SK-MEL-5 (cell line): ENCODE measurements around the gene LIFR. TPM values are rescaled to one million over a fixed set of nuclear protein-coding genes. Genes with fewer than 3 reads are reported as not detected.
A peak's percentile ranks its signal among the peaks of the same experiment; 100 is the strongest.
"Not testable (repeated sequence)": the region's sequence is repeated elsewhere in the genome, so short reads cannot be mapped to it uniquely, and the experiment has no call there.

ENCODE experiments used
- DNase-seq: peaks from one replicate; pipeline ENCODE4 v3.0.0-alpha.2; 2016; ENCODE audit warnings: low read depth, low spot score
- in situ Hi-C: cut with HindIII; loops from 2 replicates; pipeline ENCODE4 v1.10.0; 2016; ENCODE audit warnings: low sequenced_read_pairs, high pct_unique_total_duplicates, low pct_unique_long_range_greater_than_20kb
- total RNA-seq: library from RNA; depleted of rRNA; stranded (reverse); fragments of >200 nt; shearing (Covaris generic); gene quantifications from 2 replicates; pipeline ENCODE4 v1.2.3, GENCODE V29; 2014

Gene LIFR
- total RNA-seq, 1 experiment from 2014 or later: 7.5 TPM

- in situ Hi-C loops: loop anchor here (25.0 kb wide), 1 partner anchor 99 kb away; no protein-coding TSS in a partner anchor
Measured at GRCh38 chr5:38535845-38536244, 20.6 kb downstream of the LIFR start.

DNA sequence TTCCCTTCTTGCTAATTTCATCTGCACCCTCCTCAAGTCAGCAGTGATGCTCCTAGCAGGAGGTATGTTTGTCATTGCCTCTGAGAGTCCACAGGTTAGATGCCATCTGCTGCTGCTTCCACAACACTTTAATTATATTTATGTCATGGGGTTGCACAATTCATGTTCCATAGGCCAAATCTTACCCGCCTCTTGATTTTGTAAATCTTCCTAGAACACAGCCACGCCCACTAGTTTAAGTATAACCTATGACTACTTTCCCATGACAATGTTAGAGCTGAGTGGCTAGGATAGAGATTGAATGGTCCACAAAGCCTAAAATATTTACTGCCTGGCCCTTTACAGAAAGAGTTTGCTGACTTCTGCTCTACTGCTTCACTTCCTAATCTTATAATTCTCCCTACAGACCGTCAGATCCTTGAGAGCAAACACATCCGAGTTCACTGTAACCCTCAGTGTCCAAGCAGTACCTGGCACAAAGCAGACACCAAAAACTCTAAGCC, 21.1 kb downstream of the LIFR start:
- in situ Hi-C loops: loop anchor here (25.0 kb wide), 1 partner anchor 98 kb away; no protein-coding TSS in a partner anchor
- DNase-seq: no peak

More at GRCh38 chr5:38535845-38536244, 20.6 kb downstream of the LIFR start:
- no peak for DNase-seq

DNA sequence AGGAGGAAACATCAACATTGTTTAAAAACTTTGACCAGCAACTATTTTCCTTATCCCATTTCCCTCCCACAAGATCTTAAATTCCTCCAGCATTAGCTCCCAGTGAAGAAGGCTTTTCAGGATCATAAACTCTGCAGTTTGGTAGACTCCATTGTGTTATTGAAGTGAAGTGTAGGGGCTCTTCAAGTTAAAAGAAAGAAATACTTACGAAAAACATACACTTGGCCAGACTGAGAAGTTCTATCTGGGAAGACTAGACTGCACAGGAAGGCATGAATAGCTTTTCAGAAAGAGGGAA, 22.3 kb downstream of the LIFR start:
- in situ Hi-C loops: loop anchor here (25.0 kb wide), 1 partner anchor 97 kb away; no protein-coding TSS in a partner anchor
- no peak for DNase-seq

DNA sequence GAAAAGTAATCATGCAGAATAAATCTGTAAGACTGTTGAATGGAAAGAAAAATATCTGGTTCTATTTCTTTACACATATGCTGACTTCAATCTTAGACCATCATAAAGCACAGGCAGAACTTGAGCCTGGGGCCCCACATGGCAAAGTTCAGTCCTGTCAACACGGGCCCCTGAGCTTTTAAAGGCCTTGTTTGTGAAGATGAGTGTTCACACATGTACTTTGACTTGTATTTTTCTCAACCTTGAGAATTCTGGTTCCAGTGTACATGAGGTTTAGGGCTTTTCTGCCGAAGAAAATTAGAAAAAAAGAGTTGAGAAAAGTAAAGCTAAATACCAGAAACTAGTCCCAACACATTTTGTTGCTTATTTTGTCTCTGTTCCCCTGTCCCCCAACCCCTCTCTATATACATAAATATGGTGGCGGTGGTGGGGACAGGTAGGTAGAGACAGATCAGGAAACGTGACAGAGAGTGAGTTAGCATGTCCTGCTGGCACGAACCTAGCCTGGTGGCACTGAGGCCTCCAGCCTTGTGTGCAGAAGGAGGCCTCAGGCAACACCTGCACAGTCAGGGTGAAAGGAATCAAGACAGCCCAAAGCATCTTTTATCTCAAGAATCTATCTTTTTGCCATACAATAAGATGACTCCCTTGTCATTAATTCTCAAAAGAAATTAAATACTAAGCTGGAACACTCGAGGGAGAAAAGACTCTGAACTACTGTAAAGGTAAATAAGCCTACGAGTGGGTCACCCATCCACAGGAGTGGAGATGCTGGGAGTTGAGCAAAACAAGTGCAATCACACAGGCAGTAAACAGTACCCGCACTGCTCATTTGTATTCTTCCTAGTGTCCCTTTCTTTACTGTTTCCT, 22.9 kb downstream of the LIFR start:
- DNase-seq: no peak
- in situ Hi-C loops: loop anchor here (25.0 kb wide), 1 partner anchor 96 kb away; no protein-coding TSS in a partner anchor

GRCh38 chr5:38532165-38532669, 24.2 kb downstream of the LIFR start:
- DNase-seq: no peak
- in situ Hi-C loops: loop anchor here (25.0 kb wide), 1 partner anchor 95 kb away; no protein-coding TSS in a partner anchor

DNA sequence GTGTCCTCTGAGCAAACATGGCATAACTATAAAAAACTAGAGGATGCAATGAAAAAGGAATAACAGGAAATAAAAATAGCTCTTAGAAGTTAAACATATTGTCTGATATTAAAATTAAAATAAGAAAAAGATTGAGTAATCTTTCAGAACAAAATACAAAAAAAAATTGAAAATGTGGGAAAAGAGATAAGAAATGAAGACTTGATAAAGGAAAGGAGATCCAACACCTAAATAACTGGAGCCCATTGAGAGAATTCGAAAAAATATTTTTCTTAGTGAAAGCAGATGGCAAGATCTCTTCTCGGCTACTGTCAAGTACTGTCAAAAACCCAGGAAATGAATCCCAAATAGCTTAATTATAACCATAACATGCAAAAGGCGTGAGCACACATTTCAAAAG, 24.9 kb downstream of the LIFR start:
- DNase-seq: no peak
- in situ Hi-C loops: loop anchor here (25.0 kb wide), 1 partner anchor 94 kb away; no protein-coding TSS in a partner anchor

DNA sequence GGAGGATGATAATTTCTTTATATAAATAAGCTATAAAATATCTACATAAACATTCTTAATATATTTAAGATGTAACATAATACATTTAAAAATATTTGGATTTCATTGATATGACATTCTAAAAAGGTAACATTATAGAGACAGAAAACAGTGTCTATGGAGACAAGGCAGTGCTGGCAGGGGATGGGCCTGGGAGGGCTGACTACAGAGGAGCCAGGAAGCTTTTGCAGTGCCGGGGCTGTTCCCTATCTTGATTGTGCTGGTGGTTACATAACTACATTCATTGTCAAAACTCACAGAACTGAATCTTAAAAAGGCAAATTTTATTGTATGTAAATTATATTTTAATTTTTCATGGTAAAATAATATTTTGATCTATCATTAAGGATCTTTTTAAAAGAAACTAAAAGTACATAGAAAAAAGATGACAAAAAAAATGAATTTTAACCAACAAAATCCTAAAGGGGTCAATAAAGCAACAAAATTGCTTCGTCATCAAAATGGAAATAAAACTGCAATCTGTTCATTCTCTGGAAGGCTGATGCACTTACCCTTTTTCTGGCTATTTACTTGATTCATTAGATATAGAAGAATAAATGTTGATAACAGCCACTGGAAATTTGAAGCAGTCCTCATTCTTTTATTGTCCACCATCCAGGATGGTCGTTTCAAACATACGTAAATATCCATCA, 26.3 kb downstream of the LIFR start:
- DNase-seq: no peak
- in situ Hi-C loops: loop anchor here (25.0 kb wide), 1 partner anchor 93 kb away; no protein-coding TSS in a partner anchor

DNA sequence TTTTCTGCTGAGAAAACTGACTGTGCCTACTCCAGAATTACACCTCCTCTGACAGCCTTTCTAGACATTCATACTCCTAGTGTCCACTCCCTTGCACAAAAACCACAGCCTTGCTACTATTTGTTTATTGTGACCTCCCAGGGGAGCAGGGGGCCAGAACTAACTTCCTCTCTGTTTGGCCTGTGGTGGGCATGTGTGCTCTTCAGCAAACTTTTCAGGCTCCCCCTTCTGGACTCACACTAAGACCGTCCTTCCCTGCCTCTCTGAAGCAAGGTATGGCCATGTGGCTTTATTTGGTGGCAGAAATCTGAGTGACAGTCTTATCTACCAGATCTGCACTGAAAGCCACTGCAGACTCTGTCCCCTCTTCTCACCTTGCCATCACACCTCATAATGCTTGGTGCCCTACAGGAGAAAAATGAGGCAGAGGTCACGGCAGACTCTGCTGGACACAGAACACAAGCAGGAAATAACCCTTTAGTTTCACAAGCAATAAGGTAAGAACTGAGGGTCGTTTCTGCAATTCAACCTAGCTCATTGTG, 28.2 kb downstream of the LIFR start:
- in situ Hi-C loops: loop anchor here (25.0 kb wide), 1 partner anchor 91 kb away; no protein-coding TSS in a partner anchor
- DNase-seq: peak; percentile 25

- no peak for DNase-seq
- in situ Hi-C loops: loop anchor here (25.0 kb wide), 1 partner anchor 90 kb away; no protein-coding TSS in a partner anchor
Measured at GRCh38 chr5:38527475-38527874, 29.0 kb downstream of the LIFR start.

- in situ Hi-C loops: no loop called here
Measured at GRCh38 chr5:38524022-38524421, 32.4 kb downstream of the LIFR start.

DNA sequence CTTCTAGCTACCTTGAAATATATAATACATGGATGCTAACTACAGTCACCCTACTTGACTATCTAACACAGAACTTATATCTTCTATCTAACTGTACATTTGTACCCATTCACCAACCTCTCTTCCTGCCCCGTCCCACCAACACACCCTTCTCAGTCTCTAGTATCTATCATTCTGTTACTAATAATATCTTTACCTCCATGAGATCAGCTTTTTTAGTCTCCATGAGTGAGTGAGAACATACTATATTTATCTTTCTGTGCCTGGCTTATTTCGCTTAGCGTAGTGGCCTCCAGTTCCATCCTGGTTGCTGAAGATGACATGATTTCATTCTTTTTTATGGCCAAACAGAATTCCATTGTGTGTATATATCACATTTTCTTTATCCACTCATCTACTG, 37.0 kb downstream of the LIFR start:
- in situ Hi-C loops: no loop called here
- no peak for DNase-seq

More at GRCh38 chr5:38524022-38524421, 32.4 kb downstream of the LIFR start:
- peak; percentile 14 for DNase-seq

DNA sequence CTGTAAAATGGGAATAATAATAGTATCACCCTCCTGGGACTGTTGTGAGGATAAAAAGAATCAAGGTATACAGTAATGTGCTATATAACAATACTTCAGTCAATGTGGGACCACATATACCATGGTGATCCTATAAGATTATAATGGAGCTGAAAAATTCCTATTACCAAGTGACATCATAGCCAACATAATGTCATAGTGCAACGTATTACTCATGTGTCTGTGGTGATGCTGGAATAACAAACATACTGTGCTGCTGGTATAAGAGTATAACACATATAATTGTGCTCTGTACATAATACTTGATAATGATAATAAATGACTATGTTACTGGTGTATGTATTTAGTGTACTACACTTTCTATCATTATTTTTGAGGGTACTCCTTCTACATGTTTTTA, 38.1 kb downstream of the LIFR start:
- no peak for DNase-seq
- in situ Hi-C loops: no loop called here

DNA sequence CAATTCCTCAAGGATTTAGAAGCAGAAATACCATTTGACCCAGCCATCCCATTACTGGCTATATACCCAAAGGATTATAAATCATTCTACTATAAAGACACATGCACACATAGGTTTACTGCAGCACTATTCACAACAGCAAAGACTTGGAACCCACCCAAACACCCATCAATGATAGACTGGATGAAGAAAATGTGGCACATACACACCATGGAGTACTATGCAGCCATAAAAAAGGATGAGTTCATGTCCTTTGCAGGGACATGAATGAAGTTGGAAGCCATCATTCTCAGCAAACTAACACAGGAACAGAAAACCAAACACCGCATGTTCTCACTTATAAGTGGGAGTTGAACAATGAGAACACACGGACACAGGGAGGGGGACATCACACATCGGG, 39.8 kb downstream of the LIFR start:
- in situ Hi-C loops, DNase-seq: not testable (repeated sequence)

GRCh38 chr5:38515646-38516045, 40.8 kb downstream of the LIFR start:
- in situ Hi-C loops: no loop called here
- peak; percentile 69 for DNase-seq

- in situ Hi-C loops: no loop called here
- no peak for DNase-seq
Measured at GRCh38 chr5:38515092-38515491, 41.4 kb downstream of the LIFR start.

GRCh38 chr5:38509185-38509584, 47.3 kb downstream of the LIFR start:
- DNase-seq: no peak
- in situ Hi-C loops: no loop called here

DNA sequence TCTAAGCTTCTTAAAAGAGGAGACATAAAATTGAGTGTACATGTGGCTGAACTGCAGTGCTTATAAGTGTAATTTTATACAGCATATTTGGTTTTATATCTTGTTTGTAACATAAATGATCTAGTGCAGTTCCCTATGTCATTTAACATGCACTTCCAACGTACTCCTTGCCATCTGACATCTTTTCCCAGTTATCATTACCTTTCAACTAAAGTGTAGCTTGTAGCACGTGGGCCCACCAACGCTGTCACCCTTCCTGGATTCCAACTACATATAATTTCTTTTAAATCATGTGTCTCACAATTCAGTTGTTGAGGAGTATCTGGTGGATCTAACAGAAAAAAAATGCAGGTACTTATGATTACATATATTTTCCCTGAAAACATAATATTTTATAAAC, 50.1 kb downstream of the LIFR start:
- in situ Hi-C loops: no loop called here
- no peak for DNase-seq
